ENCODE results near the gene PNPLA7.

DNA sequence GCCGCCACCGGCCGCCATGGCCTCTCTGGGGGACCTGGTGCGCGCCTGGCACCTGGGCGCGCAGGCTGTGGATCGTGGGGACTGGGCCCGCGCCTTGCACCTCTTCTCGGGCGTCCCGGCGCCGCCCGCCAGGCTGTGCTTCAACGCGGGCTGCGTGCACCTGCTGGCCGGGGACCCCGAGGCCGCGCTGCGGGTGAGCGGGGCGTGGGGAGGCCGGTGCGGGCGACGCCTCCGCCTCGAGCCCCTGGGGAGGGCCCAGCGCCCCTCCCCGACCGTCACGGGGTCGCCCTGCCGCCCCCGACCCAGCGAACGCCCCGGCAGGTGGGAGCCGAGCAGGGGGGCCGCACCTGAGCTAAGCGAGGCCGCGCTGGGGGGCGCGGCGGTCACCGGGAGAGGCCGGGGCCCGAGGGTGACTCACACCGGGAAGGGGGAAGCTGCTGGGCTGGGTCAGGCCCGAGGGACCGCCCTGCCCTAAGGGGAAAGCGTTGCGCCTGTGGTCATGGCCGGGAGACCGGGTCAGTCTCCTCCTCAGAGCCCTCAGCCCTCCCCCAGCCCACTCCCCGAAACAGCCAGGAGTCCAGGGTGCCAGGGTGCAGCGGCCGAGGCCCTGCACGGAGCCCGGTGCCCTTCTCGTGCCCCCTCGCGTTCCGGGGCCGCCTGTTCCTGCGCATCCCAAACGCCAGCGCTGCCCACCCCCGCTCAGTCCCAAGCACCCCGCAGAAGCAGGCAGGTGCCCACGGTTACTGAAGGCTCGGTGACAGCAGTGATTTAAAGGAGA is 126.5 kb downstream of the PNPLA7 start:
- TF ChIP-seq CTCF (IDR thresholded peaks at IDR 0.05) (peak in 5 of 12 donors; percentile 4 to 42 (median 11)), POLR2A (IDR thresholded peaks at IDR 0.05) (no peak)
